RPMI8226 (cell line): ENCODE measurements around the gene PFKFB3.
"Not testable (repeated sequence)": the region's sequence is repeated elsewhere in the genome, so short reads cannot be mapped to it uniquely, and the experiment has no call there.

Experiments used
- DNase-seq: peaks from one replicate; pipeline ENCODE4 v3.0.0-alpha.2; 2015

The PFKFB3 gene

DNA sequence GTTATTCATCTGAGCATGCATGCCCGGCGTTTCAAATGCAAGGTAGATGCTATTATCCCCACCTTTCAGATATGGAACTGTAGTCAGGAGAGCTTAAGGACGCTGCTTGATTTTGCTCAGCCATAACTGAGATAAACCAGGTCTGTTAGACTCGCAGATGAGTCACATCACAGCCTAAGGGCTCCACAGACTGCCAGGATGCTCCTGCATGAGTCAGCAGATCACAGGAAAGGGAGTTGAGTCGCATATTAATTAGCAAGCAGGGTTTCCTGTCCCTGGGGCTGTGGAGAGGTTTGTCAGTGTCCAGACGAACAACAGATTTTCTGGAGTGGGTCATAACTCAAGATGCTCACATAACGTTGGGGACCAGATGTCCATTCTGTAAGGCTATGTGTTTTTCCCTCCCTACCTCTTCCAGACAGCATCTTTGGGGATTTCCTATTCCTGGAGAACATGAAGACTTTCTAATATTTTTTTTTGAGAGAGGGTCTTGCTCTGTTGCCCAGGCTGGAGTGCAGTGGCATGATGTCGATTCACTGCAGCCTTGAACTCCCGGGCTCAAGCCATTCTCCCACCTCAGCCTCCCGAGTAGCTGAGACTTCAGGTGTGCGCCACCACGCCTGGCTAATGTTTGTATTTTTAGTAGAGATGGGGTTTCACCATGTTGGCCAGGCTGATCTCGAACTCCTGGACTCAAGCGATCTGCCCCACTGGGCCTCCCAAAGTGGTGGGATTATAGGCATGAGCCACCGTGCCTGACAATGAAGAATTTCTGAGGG, 36.7 kb downstream of the PFKFB3 start:
- DNase-seq: peak; percentile 61

DNA sequence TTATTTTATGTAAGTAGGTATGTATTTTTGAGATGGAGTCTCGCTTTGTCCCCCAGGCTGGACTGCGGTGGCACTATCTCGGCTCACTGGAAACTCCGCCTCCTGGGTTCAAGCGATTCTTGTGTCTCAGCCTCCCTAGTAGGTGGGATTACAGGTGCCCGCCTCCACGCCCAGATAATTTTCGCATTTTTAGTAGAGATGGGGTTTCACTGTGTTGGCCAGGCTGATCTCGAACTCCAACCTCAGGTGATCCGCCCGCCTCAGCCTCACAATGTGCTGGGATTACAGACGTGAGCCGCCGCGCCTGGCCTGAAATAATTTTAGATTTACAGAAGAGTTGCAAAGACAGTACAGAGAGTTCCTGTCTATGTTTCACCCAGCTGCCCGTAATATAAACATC, 37.5 kb downstream of the PFKFB3 start:
- no peak for DNase-seq

DNA sequence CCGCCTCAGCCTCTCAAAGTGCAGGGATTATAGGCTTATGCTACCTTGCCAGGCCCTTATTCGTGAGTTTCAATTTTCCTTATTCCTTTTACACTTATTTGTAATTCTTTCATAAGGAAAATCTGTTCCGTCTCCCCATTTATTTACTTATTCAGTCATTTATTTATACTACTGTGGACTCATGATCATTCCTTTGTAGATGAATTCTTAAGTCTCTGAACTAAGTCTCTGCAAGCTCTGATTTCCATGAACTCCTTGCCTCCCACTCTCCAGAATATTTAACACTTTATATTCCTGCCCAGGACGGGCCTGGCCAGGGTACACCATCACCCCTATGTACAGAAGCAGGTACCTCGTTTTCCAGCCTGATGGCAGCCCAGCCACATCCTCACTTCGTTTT, 39.4 kb downstream of the PFKFB3 start:
- no peak for DNase-seq

DNA sequence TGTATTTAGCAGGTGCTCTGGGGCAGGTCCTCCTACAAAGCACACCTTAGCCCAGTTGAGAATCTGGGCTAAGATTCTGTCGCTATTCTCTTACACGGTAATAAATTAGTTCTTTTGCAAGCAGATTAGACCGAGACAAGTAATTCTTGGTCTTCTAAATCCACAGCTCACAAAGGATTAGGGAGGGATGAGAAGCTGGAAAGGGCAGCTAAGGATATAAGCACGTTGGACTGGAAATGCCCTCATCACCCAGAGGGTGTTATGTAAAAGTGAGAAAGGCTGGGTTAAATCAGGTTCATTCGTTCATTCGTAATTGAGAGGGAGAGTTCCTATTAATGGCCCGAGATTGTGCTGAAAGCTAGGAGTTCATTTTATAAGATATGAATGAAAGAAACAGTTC, 41.8 kb downstream of the PFKFB3 start:
- no peak for DNase-seq

DNA sequence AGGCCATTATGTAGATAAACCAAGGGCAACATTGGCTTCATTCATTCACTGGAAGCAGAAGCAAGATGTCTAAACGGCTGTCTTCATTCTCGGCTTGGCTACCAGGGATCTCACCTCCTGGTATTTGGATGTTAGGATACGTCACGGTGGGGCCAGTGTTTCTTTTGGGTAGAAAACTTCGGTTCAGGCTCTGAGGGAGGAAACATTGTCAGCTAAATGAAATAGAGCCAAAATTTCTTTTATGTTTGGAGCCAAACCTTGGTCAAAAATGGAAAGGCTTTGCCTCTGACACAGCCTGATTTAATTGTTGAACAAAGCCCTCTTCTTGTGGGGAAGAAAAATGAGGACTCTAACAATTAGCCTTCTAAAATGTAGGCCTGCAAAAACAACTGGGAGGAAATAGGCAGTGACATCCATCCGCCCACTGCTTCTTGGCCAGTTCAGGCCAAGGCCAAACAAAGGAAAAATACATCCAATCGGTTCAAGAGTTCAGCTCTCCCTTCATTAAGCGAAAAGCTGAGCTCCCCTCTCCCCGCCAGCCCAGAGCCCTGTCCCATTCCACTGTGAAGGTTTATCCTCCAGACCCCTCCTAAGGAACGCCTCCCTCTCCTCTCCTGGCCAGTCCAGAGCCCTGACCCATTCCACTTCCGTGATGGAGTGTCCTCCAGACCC, 44.4 kb downstream of the PFKFB3 start:
- DNase-seq: no peak

DNA sequence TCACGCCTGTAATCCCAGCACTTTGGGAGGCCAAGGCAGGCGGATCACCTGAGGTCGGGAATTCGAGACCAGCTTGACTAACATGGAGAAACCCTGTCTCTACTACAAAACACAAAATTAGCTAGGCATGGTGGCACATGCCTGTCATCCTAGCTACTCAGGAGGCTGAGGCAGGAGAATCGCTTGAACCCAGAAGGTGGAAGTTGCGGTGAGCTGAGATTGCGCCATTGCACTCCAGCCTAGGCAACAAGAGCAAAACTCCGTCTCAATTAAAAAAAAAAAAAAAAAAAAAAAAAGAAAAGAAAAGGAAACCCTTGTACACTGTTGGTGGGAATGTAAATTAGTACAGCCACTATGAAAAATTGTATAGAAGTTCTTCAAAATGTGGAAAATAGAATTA, 46.2 kb downstream of the PFKFB3 start:
- not testable (repeated sequence) for DNase-seq

DNA sequence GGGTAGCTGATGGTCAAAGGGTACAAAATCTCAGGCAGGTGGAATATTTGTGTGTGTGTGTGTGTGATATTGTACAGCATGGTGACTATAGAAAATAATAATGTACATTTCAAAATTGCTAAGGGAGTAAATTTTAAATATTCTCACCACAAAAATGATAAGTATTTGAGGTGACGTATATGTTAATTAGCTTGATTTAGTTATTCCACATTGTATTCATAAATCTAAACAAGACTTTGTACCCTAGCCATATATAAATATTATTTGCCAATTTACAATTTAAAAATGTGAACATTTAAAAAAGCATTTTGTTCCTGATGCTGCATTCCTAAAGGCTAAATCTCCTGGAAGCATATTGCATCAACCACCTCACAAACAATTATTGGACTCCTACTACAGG, 47.0 kb downstream of the PFKFB3 start:
- DNase-seq: no peak

DNA sequence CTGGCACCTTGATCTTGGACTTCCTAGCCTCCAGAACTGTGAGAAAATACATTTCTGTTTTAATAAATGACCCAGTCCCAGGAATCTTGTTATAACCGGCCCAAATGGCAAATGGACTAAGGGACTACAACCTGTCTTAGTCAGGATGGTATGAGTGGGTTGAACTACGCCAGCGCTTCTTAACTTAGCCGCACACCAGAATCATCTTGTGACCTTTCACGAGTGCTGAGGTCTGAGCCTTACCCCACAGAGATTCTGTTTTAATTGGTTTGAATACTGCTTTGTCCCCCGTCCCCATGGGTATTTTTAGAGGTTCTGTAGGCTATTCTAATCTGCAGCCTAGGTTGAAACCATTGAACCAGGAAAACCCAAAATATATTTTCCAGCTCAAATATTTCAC, 48.0 kb downstream of the PFKFB3 start:
- no peak for DNase-seq

DNA sequence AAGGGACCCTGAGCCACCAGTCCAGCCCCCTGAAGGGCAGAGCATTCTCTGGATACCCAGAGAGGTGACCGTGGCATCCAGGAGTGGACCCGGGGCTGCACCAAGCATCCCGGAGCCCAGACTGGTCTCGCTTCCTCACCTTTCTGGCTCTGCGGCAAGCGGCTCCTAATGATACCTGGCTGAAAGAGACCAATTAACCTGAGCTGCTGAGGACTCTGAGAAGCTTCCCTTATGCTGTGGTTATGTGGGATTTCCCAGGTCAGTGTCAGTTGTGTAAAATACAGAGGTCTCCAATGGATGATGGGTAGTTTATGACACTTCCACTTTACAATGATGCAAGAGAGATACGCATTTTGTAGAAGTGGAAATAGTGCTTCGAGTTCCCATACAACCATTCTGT, 51.5 kb downstream of the PFKFB3 start:
- DNase-seq: no peak

DNA sequence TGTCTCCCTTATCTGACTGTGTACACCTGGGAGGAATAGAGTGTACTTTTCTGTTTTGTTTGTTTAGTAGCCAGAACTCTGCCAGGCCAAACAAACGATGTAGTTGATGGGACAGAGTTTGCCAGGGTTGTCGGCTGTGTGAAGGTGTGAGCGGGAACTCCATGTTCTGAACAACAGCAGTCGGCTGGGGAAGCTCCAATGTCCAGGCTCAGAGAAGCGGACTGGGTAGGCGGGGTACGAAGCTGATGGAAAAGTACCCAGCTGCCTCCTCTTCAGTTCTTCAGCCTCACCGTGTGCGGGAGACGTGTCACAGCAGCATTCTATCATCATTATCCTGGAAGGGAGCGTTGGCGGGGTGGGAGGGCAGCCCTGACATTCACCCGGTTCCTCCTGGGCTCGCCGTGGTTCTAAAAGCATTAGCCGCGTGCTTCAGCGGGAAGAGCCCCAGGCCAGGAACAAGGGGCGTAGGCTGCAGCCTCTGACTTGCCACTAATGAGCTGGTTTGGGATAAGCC, 52.9 kb downstream of the PFKFB3 start:
- DNase-seq: no peak

DNA sequence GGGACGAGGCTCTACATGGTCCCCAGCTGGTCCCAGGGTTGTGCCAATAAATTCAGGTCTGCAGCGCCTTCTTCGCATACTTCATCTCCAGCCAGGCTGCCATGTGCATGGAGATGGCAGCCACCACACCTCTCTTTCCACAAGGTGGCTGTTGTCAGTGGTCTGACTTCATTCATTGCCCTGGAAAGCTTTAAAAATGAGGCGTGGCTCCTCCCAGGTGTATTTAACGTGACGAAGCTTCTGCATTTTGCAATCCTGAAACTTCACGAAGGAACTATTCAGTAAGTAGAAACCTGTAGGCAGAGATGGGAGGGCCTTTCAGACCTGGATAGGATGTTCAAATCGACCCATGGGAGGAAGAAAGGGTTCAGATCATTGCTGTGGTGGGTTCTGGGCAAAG, 53.7 kb downstream of the PFKFB3 start:
- no peak for DNase-seq

DNA sequence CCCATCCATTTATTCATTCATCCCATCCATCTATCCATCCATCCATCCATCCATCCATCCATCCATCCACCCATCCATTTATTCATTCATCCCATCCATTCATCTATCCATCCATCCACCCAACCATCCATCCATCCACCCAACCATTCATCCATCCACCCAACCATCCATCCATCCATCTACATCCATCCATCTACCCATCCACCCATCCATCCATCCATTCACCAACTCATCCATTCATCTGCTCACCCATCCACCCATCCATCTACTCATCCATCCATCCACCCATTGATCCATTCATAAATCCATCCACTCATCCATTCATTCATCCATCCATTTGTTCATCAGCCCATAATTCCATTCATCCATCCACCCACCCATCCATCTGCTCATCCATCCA, 56.4 kb downstream of the PFKFB3 start:
- no peak for DNase-seq

DNA sequence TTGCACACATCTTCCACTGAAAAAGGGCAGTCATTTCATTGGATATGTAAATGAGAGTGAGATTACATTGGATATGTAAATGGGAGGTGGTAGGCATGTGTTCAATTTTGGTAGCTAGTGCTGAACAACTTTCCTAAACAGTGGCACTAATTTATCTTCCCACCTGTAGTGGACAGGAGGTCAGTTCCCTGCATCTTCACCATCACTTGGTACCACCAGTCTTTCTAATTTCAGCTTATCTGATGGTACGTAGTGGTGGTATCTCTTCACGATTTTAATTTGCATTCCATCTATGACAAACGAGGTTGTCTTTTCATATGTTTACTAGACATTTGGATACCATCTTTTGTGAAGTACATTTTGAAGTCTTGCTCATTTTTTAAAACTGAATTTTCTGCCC, 58.1 kb downstream of the PFKFB3 start:
- DNase-seq: no peak

DNA sequence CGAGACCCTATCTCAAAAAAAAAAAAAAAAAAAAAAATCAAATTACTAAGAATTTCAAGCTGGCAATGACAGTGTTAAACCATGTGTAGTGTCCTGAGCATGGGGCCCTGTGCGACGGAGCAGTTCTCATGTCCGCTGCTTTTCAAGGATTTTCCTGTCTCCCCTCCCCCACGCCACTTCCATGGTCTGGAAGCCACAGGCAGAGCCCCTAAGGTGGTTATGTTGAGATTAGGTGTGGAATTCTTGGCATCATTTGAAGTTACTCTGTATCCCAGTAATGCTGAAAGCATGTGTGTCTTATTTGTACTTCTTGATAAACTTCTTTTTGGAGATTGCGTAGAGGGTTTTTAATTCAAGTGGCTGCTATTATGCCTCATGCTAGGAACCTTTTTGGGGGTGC, 65.2 kb downstream of the PFKFB3 start:
- no peak for DNase-seq

DNA sequence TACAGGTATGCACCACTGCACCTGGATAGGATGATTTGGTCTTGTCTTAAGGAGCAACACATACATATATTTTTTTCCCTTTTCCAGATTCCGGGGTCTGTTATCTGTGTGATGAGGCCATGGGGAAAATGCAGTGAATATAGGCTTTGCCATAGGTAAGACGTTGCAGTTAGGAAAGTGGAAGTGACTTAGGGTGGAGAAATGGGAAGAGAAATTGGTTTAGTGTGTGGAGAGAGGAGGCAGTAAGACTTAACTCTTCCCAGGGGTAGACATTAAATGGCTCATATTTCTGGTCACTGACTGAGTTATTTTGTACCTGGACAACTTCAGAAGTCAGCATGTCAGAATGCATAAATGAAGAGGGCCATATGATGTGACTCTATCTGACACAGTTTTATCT, 66.7 kb downstream of the PFKFB3 start:
- DNase-seq: no peak

DNA sequence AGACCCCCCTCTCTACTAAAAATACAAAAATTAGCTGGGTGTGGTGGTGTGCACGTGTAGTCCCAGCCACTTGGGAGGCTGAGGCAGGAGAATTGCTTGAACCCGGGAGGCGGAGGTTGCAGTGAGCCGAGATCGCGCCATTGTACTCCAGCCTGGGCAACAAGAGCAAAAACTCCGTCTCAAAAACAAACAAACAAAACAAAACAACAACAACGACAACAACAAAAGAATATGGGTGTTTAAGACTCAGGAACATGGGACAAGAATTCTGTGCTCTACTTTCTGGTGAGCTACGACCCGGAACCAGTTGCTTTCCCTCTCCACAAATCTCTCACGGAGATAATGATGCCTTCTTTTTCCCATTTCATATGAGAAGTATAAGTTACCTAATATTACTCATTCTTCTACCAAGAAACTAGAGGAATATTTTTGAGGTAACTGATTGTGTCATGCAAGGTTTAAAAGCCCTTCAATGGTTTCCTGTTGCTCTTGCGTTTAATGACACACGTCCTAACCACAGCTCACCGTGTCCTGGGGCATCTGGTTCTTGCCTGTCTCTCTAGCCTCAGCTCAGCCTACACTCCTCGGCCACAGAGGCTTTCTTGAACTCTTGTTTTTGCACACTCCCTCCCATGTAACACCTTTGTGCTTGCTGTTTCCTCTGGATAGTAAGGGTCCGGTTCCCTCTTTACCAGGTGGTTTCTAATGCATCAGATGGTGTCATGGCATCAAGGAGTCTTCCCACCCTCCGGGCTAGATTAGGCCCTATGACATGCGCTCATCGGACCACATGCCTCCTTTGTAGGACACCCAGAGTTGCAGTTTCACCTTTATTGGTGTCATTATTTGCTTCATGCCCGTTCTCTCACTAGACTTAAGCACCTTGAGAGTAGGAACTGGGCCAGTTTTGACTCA, 67.5 kb downstream of the PFKFB3 start:
- no peak for DNase-seq

DNA sequence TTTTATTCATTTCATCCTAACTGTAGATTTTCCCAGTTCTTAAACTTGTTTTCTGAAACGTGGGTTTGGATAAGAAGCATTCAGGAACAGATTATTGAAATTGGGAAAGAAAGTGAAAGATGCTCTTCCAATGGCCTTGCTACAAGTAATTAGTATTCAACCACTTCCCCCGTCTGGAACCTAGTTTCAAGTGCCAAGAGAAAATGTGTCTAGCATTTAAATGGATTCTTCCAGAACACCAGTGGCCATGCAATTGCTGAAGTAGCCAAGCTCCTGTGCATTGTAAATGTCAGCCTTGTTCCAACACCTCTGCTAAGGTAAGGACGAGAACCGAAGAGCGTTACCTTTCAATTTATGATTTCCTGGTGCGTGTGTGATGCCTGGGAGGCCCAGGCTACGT, 68.2 kb downstream of the PFKFB3 start:
- DNase-seq: no peak

DNA sequence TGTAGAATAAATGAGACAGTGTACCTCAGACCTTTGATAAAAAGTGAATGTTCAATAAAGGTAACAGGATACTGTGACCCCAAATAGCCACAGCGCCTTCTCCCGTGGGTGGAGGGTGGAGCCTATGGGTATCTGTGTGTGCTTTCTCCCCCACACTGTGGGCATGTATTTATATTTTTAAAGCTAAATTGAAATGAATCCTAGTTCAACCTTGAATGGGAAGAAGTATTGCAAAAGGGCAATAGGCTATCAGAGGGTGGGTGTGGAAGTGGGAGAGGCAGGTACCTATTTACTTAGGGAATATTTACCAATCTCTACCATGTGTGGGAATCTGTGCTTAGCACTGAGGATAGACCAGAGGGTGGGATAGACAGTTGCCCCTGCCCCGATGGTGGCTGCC, 68.9 kb downstream of the PFKFB3 start:
- no peak for DNase-seq

DNA sequence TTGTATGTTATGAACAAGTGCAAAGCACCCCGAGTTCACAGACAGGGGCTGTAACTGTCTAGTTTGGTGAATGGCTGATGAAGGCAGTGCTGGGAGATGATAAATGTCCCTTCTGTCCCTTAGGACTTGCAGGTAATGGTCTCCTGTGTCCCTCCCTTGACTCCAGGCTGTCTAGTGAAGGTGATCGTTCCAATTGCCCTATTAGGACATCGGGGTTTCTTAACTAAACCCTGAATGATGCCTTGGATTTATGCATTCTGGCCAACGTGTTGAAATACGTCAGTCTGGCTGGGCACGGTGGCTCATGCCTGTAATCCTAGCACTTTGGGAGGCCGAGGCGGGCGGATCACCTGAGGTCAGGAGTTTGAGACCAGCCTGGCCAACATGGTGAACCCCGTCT, 69.4 kb downstream of the PFKFB3 start:
- DNase-seq: no peak

DNA sequence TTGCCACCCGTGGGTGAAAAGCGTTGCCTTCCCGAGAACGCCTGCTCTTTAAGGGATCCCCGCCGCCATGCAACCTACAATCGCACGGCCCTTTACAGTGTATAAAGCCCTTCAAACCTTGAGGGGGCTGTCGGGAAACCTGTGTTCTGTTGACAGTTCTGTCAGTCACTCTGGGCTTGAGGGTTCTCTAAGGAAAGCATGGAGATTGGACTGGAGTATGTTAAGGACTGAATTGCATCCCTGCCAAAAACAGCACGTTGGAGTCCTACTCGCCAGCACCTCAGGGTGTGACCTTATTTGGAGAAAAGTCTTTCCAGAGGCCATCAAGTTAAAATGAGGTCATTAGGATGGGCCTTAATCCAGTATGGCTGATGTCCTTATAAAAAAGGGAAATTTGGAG, 70.6 kb downstream of the PFKFB3 start:
- DNase-seq: no peak

DNA sequence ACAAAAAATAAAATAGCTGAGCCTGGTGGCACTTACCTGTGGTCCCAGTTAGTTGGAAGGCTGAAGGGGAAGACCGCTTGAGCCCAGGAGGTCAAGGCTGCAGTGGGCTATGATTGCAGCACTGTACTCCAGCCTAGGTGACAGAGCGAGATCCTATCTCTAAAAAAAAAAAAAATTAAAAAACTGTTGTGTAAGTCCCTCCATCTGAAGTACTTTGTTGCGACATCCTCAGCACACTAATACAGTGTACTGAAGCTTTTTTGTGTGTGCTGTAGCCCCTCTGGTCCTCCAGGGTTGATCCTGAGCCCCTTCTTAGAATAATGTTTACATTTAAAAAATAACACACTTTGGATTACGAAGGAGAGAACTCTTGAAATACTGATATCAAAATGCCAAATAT, 71.3 kb downstream of the PFKFB3 start:
- DNase-seq: no peak

DNA sequence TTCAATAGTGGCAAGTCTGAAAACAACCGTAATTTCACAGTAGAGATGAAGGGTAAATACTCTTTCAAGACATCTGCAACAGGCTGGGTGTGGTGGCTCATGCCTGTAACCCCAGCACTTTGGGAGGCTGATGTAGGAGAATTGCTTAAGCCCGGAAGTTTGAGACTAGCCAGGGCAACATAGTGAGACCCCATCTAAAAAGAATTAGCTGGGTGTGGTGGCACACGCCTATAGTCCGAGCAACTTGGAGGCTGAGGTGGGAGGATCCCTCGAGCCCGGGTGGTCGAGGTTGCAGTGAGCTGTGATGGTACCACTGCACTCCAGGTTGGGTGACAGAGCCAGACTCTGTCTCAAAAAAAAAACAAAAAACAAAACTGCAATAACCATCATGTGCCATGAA, 71.8 kb downstream of the PFKFB3 start:
- DNase-seq: no peak
